Mesothelial cell of epicardium (in vitro differentiated cells): ENCODE data around the gene GPATCH1. TPM values are rescaled to one million over a fixed set of nuclear protein-coding genes. Genes with fewer than 3 reads are reported as not detected.
"Not testable (repeated sequence)": the region's sequence is repeated elsewhere in the genome, so short reads cannot be mapped to it uniquely, and the experiment has no call there.

Experiments used
- DNase-seq, 2 experiments: peaks; one replicate each; pipeline ENCODE4 v3.0.0; 2021; ENCODE audit warnings: low spot score in 2 of 2; ENCODE audit not compliant: unreplicated experiment in 2 of 2
- H3K27ac Mint-ChIP-seq: 2 replicates; pipeline ENCODE4 v1.8.0; 2021; ENCODE audit warnings: mixed read lengths
- H3K27me3 Mint-ChIP-seq: 2 replicates; pipeline ENCODE4 v1.8.0; 2021; ENCODE audit warnings: low read depth, mixed read lengths
- H3K36me3 Mint-ChIP-seq: 2 replicates; pipeline ENCODE4 v1.8.0; 2021; ENCODE audit warnings: mixed read lengths
- H3K4me1 Mint-ChIP-seq: 2 replicates; pipeline ENCODE4 v1.8.0; 2021; ENCODE audit warnings: mixed read lengths
- H3K4me3 Mint-ChIP-seq: 2 replicates; pipeline ENCODE4 v1.8.0; 2021; ENCODE audit warnings: mild to moderate bottlenecking, moderate library complexity, mixed read lengths
- H3K9me3 Mint-ChIP-seq: 2 replicates; pipeline ENCODE4 v1.8.0; 2021; ENCODE audit warnings: mixed read lengths
- CTCF ChIP-seq: fragments of 200-600 bp; sonication (generic); IDR thresholded peaks from one replicate; pipeline ENCODE4 v1.5.0; 2021; ENCODE audit warnings: antibody characterized with exemption; ENCODE audit not compliant: unreplicated experiment
- total RNA-seq: library from RNA; stranded (reverse); gene quantifications from 3 replicates; pipeline ENCODE4 v1.2.1, GENCODE V29; 2021

Gene GPATCH1
- total RNA-seq, 1 donor from 2014 or later = 13.5 TPM

GRCh38 chr19:33159893-33160292, 78.9 kb downstream of the GPATCH1 start:
- Mint-ChIP-seq H3K36me3 (no peaks in the 10 kb centered on the region), H3K4me3 (no peak overlapping the region), H3K9me3 (no peaks in the 10 kb centered on the region), H3K27me3 (no peaks in the 10 kb centered on the region), H3K4me1 (peaks cover 2% of the 10 kb centered on the region), H3K27ac (no peak overlapping the region)
- no peak for TF ChIP-seq CTCF
- DNase-seq = no peak

- TF ChIP-seq CTCF = no peak
- no peak for DNase-seq
- no peaks in the 10 kb centered on the region for H3K27me3 Mint-ChIP-seq
- H3K27ac Mint-ChIP-seq = no peak overlapping the region
- no peaks in the 10 kb centered on the region for H3K9me3 Mint-ChIP-seq
- no peaks in the 10 kb centered on the region for H3K4me1 Mint-ChIP-seq
- no peak overlapping the region for H3K4me3 Mint-ChIP-seq
- H3K36me3 Mint-ChIP-seq = no peaks in the 10 kb centered on the region
Observed at GRCh38 chr19:33161201-33161600, 80.2 kb downstream of the GPATCH1 start.

- Mint-ChIP-seq H3K27ac (no peak overlapping the region), H3K27me3 (no peaks in the 10 kb centered on the region), H3K9me3 (peaks cover 7% of the 10 kb centered on the region), H3K4me3 (no peak overlapping the region), H3K4me1 (no peaks in the 10 kb centered on the region), H3K36me3 (peaks cover 4% of the 10 kb centered on the region)
- TF ChIP-seq CTCF = no peak
- no peak for DNase-seq
Observed at GRCh38 chr19:33163481-33163880, 82.5 kb downstream of the GPATCH1 start.

- H3K4me3 Mint-ChIP-seq, H3K4me1 Mint-ChIP-seq, H3K27me3 Mint-ChIP-seq, DNase-seq, H3K27ac Mint-ChIP-seq: not testable (repeated sequence)
- Mint-ChIP-seq H3K9me3 (peaks cover 16% of the 10 kb centered on the region), H3K36me3 (peaks cover 12% of the 10 kb centered on the region)
Observed at GRCh38 chr19:33166037-33166436, 85.1 kb downstream of the GPATCH1 start.

- H3K27me3 Mint-ChIP-seq = no peaks in the 10 kb centered on the region
- no peak for DNase-seq
Observed at GRCh38 chr19:33167438-33167837, 86.5 kb downstream of the GPATCH1 start.

GRCh38 chr19:33168528-33168927, 87.5 kb downstream of the GPATCH1 start:
- no peaks in the 10 kb centered on the region for H3K27me3 Mint-ChIP-seq
- peaks cover 14% of the 10 kb centered on the region for H3K36me3 Mint-ChIP-seq
- no peak for DNase-seq
- no peak overlapping the region for H3K27ac Mint-ChIP-seq
- H3K4me3 Mint-ChIP-seq = no peak overlapping the region
- peaks cover 16% of the 10 kb centered on the region for H3K9me3 Mint-ChIP-seq
- TF ChIP-seq CTCF = no peak
- peaks cover 7% of the 10 kb centered on the region for H3K4me1 Mint-ChIP-seq

More at GRCh38 chr19:33167438-33167837, 86.5 kb downstream of the GPATCH1 start:
- peaks cover 13% of the 10 kb centered on the region for H3K36me3 Mint-ChIP-seq
- no peak for TF ChIP-seq CTCF
- no peak overlapping the region for H3K4me3 Mint-ChIP-seq
- peaks cover 3% of the 10 kb centered on the region for H3K4me1 Mint-ChIP-seq
- H3K9me3 Mint-ChIP-seq = peaks cover 16% of the 10 kb centered on the region
- no peak overlapping the region for H3K27ac Mint-ChIP-seq
